Trophoblast cell (in vitro differentiated cells and primary cell): ENCODE measurements around the gene RP2.

Source experiments
- DNase-seq, 2 donors: peaks; one replicate each; pipeline ENCODE4 v3.0.0-alpha.2; 2016
- H2AFZ ChIP-seq: 2 replicates; pipeline ENCODE4 v1.6.1; 2013; ENCODE audit warnings: low read length, moderate library complexity, mild to moderate bottlenecking; ENCODE audit not compliant: insufficient read depth, poor library complexity
- H2AK5ac ChIP-seq: 2 replicates; pipeline ENCODE4 v1.6.1; 2013; ENCODE audit warnings: mild to moderate bottlenecking, low read length
- H2BK120ac ChIP-seq: 2 replicates; pipeline ENCODE4 v1.6.1; 2013; ENCODE audit warnings: low read length, mild to moderate bottlenecking, moderate library complexity; ENCODE audit not compliant: insufficient read depth, poor library complexity
- H2BK12ac ChIP-seq: 2 replicates; pipeline ENCODE4 v1.6.1; 2013; ENCODE audit warnings: mild to moderate bottlenecking, low read length, moderate library complexity
- H2BK5ac ChIP-seq: 2 replicates; pipeline ENCODE4 v1.6.1; 2013; ENCODE audit warnings: low read length, low read depth, moderate library complexity, mild to moderate bottlenecking; ENCODE audit not compliant: poor library complexity
- H3K14ac ChIP-seq: 2 replicates; pipeline ENCODE4 v1.6.1; 2013; ENCODE audit warnings: mild to moderate bottlenecking, low read length
- H3K18ac ChIP-seq: 2 replicates; pipeline ENCODE4 v1.6.1; 2013; ENCODE audit warnings: mild to moderate bottlenecking, low read length
- H3K23ac ChIP-seq: 2 replicates; pipeline ENCODE4 v1.6.1; 2013; ENCODE audit warnings: low read length
- H3K27ac ChIP-seq: 2 replicates; pipeline ENCODE4 v1.5.1; 2013; ENCODE audit warnings: low read depth, mild to moderate bottlenecking, inconsistent platforms, low read length, moderate library complexity
- H3K27me3 ChIP-seq: 2 replicates; pipeline ENCODE4 v1.6.1; 2013; ENCODE audit warnings: inconsistent platforms, mild to moderate bottlenecking, low read length, moderate library complexity; ENCODE audit not compliant: insufficient read depth
- H3K36me3 ChIP-seq, 2 experiments: 1 replicate in 1 of 2; 2 replicates in 1 of 2; pipeline ENCODE4 v1.6.1; 2013; ENCODE audit warnings: low read length in 2 of 2, mild to moderate bottlenecking in 2 of 2, moderate library complexity in 1 of 2; ENCODE audit not compliant: insufficient read depth in 2 of 2, control insufficient read depth in 1 of 2
- H3K4ac ChIP-seq: 2 replicates; pipeline ENCODE4 v1.6.1; 2013; ENCODE audit warnings: low read depth, mild to moderate bottlenecking, low read length, moderate library complexity
- H3K4me1 ChIP-seq, 2 experiments: 1 replicate in 1 of 2; 2 replicates in 1 of 2; pipeline ENCODE4 v1.6.1; 2013; ENCODE audit warnings: low read length in 2 of 2, mild to moderate bottlenecking in 2 of 2, moderate library complexity in 1 of 2; ENCODE audit not compliant: insufficient read depth in 2 of 2, control insufficient read depth in 1 of 2
- H3K4me2 ChIP-seq: 2 replicates; pipeline ENCODE4 v1.6.1; 2013; ENCODE audit warnings: inconsistent platforms, mild to moderate bottlenecking, low read length, moderate library complexity
- H3K4me3 ChIP-seq: 2 replicates; pipeline ENCODE4 v1.5.1; 2013; ENCODE audit warnings: mild to moderate bottlenecking, low read depth, low read length, inconsistent platforms
- H3K79me1 ChIP-seq: one replicate; pipeline ENCODE4 v1.6.1; 2013; ENCODE audit warnings: low read length
- H3K79me2 ChIP-seq: 2 replicates; pipeline ENCODE4 v1.6.1; 2013; ENCODE audit warnings: low read length, mild to moderate bottlenecking; ENCODE audit not compliant: control insufficient read depth, insufficient read depth, poor library complexity
- H3K9ac ChIP-seq: 2 replicates; pipeline ENCODE4 v1.6.1; 2013; ENCODE audit warnings: mild to moderate bottlenecking, low read length
- H3K9me3 ChIP-seq: 2 replicates; pipeline ENCODE4 v1.6.1; 2013; ENCODE audit warnings: low read depth, mild to moderate bottlenecking, control low read depth, inconsistent platforms, low read length; ENCODE audit not compliant: insufficient read depth
- H4K12ac ChIP-seq: 2 replicates; pipeline ENCODE4 v1.6.1; 2013; ENCODE audit warnings: low read depth, mild to moderate bottlenecking, low read length, moderate library complexity
- H4K8ac ChIP-seq: 2 replicates; pipeline ENCODE4 v1.6.1; 2013; ENCODE audit warnings: low read depth, mild to moderate bottlenecking, low read length, moderate library complexity
- H4K91ac ChIP-seq: one replicate; pipeline ENCODE4 v1.6.1; 2013; ENCODE audit warnings: low read depth, mild to moderate bottlenecking, low read length, moderate library complexity
- WGBS: extraction: QIAGEN DNeasy Blood & Tissue Kit; methylation state at CpG from one replicate; pipeline ENCODE4 v1.1.7; 2013; ENCODE audit warnings: missing lambda C conversion rate; ENCODE audit not compliant: insufficient read length, insufficient coverage; ENCODE audit errors: extremely low coverage; 5-methylcytosine and 5-hydroxymethylcytosine counted together

RP2 gene

GRCh38 chrX:46811121-46811520 lies 25.7 kb upstream of the RP2 start:
- no peak overlapping the region for H2BK120ac ChIP-seq
- no peak overlapping the region for H3K9ac ChIP-seq
- peaks cover 4 to 6% of the 10 kb centered on the region in 2 experiments for H3K4me1 ChIP-seq
- no peaks in the 10 kb centered on the region for H3K79me1 ChIP-seq
- no peaks in the 10 kb centered on the region for H3K9me3 ChIP-seq
- H3K4me3 ChIP-seq = no peak overlapping the region
- H2BK5ac ChIP-seq = no peak overlapping the region
- H3K79me2 ChIP-seq = no peaks in the 10 kb centered on the region
- H2AFZ ChIP-seq = no peak overlapping the region
- H3K27me3 ChIP-seq = no peaks in the 10 kb centered on the region
- no peak overlapping the region for H3K14ac ChIP-seq
- H2AK5ac ChIP-seq = no peak overlapping the region
- H4K91ac ChIP-seq = no peak overlapping the region
- H3K23ac ChIP-seq = no peak overlapping the region
- no peak overlapping the region for H4K8ac ChIP-seq
- peak overlapping the region; percentile 41 for H3K27ac ChIP-seq
- WGBS = no CpG with 5 or more reads among the region's 1 CpG
- H3K4ac ChIP-seq = no peak overlapping the region
- DNase-seq = peak in 1 of 2 donors; percentile 49
- H4K12ac ChIP-seq = no peak overlapping the region
- H3K36me3 ChIP-seq = no peaks in the 10 kb centered on the region
- no peak overlapping the region for H3K18ac ChIP-seq
- H3K4me2 ChIP-seq = no peak overlapping the region
- no peak overlapping the region for H2BK12ac ChIP-seq

DNA sequence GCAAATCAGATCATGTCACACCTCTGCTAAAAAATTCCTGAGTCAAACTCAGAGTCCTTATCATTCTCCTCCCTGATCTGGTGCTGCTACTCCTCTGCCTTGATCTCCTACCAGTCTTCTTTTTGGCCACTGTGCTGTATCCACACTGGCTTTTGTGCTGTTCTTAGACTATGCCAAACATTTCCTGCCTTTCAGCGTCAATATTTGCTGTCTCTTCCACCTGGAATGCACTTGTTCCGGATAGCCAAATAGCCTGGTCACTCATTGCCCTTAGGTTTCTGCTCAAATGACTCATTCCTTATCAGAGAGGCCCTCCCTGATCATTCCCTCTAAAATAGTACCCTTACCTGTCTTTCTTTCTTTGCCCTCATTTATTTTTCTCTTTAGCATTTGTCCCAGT lies 24.4 kb upstream of the RP2 start:
- DNase-seq = peak; percentile 72 to 86

GRCh38 chrX:46814966-46815365 lies 21.9 kb upstream of the RP2 start:
- H2BK12ac ChIP-seq = no peak overlapping the region
- H4K8ac ChIP-seq = no peak overlapping the region
- H3K9me3 ChIP-seq = no peaks in the 10 kb centered on the region
- peaks cover 12% of the 10 kb centered on the region for H3K79me1 ChIP-seq
- H3K79me2 ChIP-seq = no peaks in the 10 kb centered on the region
- H2AFZ ChIP-seq = no peak overlapping the region
- H2BK5ac ChIP-seq = no peak overlapping the region
- no peak overlapping the region for H2BK120ac ChIP-seq
- no peak overlapping the region for H4K91ac ChIP-seq
- H3K23ac ChIP-seq = no peak overlapping the region
- H3K14ac ChIP-seq = no peak overlapping the region
- no CpG with 5 or more reads among the region's 7 CpGs for WGBS
- H3K4me3 ChIP-seq = no peak overlapping the region
- H3K4me2 ChIP-seq = no peak overlapping the region
- no peak overlapping the region for H3K18ac ChIP-seq
- DNase-seq = peak in 1 of 2 donors; percentile 39
- H3K4me1 ChIP-seq = peaks cover 9 to 14% of the 10 kb centered on the region in 2 experiments
- no peaks in the 10 kb centered on the region for H3K36me3 ChIP-seq
- H3K4ac ChIP-seq = no peak overlapping the region
- H3K27ac ChIP-seq = no peak overlapping the region
- H3K27me3 ChIP-seq = no peaks in the 10 kb centered on the region
- H4K12ac ChIP-seq = no peak overlapping the region
- H3K9ac ChIP-seq = no peak overlapping the region
- H2AK5ac ChIP-seq = no peak overlapping the region

More for the DNA sequence above, 24.4 kb upstream of the RP2 start:
- H3K4me3 ChIP-seq = no peak overlapping the region
- no peak overlapping the region for H2BK12ac ChIP-seq
- H3K23ac ChIP-seq = no peak overlapping the region
- H3K9ac ChIP-seq = no peak overlapping the region
- no peaks in the 10 kb centered on the region for H3K36me3 ChIP-seq
- H3K79me1 ChIP-seq = no peaks in the 10 kb centered on the region
- no peak overlapping the region for H2AK5ac ChIP-seq
- H4K8ac ChIP-seq = no peak overlapping the region
- no peaks in the 10 kb centered on the region for H3K9me3 ChIP-seq
- no peak overlapping the region for H4K91ac ChIP-seq
- no peak overlapping the region for H2BK120ac ChIP-seq
- no peaks in the 10 kb centered on the region for H3K27me3 ChIP-seq
- H2AFZ ChIP-seq = no peak overlapping the region
- no peak overlapping the region for H3K4me2 ChIP-seq
- WGBS = no CpG with 5 or more reads among the region's 2 CpGs
- peaks cover 4 to 6% of the 10 kb centered on the region in 2 experiments for H3K4me1 ChIP-seq
- no peaks in the 10 kb centered on the region for H3K79me2 ChIP-seq
- no peak overlapping the region for H3K27ac ChIP-seq
- H4K12ac ChIP-seq = no peak overlapping the region
- no peak overlapping the region for H3K18ac ChIP-seq
- no peak overlapping the region for H3K4ac ChIP-seq
- no peak overlapping the region for H2BK5ac ChIP-seq
- H3K14ac ChIP-seq = no peak overlapping the region

DNA sequence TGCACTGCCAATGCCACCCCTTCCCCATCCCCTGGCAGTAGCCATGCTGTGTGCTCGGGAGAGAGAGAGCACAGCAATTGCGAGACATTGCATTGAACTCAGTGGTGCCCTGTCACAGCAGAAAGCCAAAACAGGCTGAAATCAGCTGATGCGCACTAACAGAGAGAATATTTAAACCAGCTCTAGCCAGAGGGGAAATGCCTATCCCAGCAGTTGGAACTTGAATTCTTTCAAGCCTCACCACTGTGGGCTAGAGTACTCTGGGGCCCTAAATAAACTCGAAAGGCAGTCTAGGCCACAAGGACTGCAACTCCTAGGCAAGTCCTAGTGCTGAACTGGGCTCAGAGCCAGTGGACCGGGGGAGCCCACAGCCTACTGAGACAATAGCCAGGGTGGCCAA lies 17.7 kb upstream of the RP2 start:
- no peaks in the 10 kb centered on the region for H3K36me3 ChIP-seq
- H3K4me3 ChIP-seq = no peak overlapping the region
- peak overlapping the region; percentile 80 for H3K27ac ChIP-seq
- peak overlapping the region; percentile 91 for H2BK12ac ChIP-seq
- no CpG with 5 or more reads among the region's 5 CpGs for WGBS
- no peak overlapping the region for H3K23ac ChIP-seq
- peaks cover 13% of the 10 kb centered on the region for H3K79me1 ChIP-seq
- peak overlapping the region; percentile 94 for H4K91ac ChIP-seq
- H3K9ac ChIP-seq = no peak overlapping the region
- H3K9me3 ChIP-seq = no peaks in the 10 kb centered on the region
- peak overlapping the region; percentile 83 for H2BK120ac ChIP-seq
- H3K4me1 ChIP-seq = peaks cover 5 to 15% of the 10 kb centered on the region in 2 experiments
- H4K8ac ChIP-seq = no peak overlapping the region
- peak overlapping the region; percentile 34 for H3K14ac ChIP-seq
- no peak overlapping the region for H3K18ac ChIP-seq
- no peaks in the 10 kb centered on the region for H3K79me2 ChIP-seq
- no peak overlapping the region for H2AFZ ChIP-seq
- H3K4ac ChIP-seq = no peak overlapping the region
- H3K27me3 ChIP-seq = no peaks in the 10 kb centered on the region
- DNase-seq = peak; percentile 67 to 80
- no peak overlapping the region for H2AK5ac ChIP-seq
- no peak overlapping the region for H4K12ac ChIP-seq
- peak overlapping the region; percentile 75 for H2BK5ac ChIP-seq
- H3K4me2 ChIP-seq = no peak overlapping the region
